ENCODE results near the gene ALS2. TPM values are rescaled to one million over a fixed set of nuclear protein-coding genes. Genes with fewer than 3 reads are reported as not detected.

The ALS2 gene
- total and polyA plus RNA-seq, 11 donors, result 12.3 to 45.1 (median 34.7) TPM

GRCh38 chr2:201707142-201707541, 73.6 kb downstream of the ALS2 start:
- Histone ChIP-seq H3K9me3 (no peaks in the 10 kb centered on the region), H3K36me3 (peaks cover 0 to 100% (median 90%) of the 10 kb centered on the region in 9 donors), H3K4me3 (no peak overlapping the region), H3K27me3 (no peaks in the 10 kb centered on the region), H3K27ac (no peak overlapping the region), H3K4me1 (no peaks in the 10 kb centered on the region)
- 91 to 100% (median 96%) methylated on average over 1 of the region's 1 CpG for WGBS, 4 donors
- DNase-seq, result no peak
- intact Hi-C loops (cut with DNase I), result no loop called here
- no peak for ATAC-seq
- no peak for TF ChIP-seq POLR2A (IDR thresholded peaks at IDR 0.05)
- no peak for TF ChIP-seq CTCF (IDR thresholded peaks at IDR 0.05)

- Histone ChIP-seq H3K27ac (no peak overlapping the region), H3K4me3 (no peak overlapping the region), H3K4me1 (peaks cover 0 to 4% (median 0%) of the 10 kb centered on the region in 12 donors), H3K36me3 (peaks cover 0 to 97% (median 90%) of the 10 kb centered on the region in 9 donors), H3K27me3 (no peaks in the 10 kb centered on the region), H3K9me3 (no peaks in the 10 kb centered on the region)
- ATAC-seq (no peak), DNase-seq (no peak)
- WGBS, 4 donors, result 81 to 87% (median 86%) methylated on average over 5 of the region's 5 CpGs
- intact Hi-C loops (cut with DNase I), result no loop called here
- TF ChIP-seq CTCF (IDR thresholded peaks at IDR 0.05), result no peak
- no peak for TF ChIP-seq POLR2A (IDR thresholded peaks at IDR 0.05)
These were observed 76.2 kb downstream of the ALS2 start for GRCh38 chr2:201704536-201704935.

GRCh38 chr2:201701646-201702045, 79.1 kb downstream of the ALS2 start:
- intact Hi-C loops (cut with DNase I), result no loop called here
- peaks cover 0 to 68% (median 61%) of the 10 kb centered on the region in 9 donors for H3K36me3 ChIP-seq
- WGBS, 4 donors, result 95 to 97% (median 96%) methylated on average over 1 of the region's 1 CpG
- H3K27me3 ChIP-seq, result no peaks in the 10 kb centered on the region
- H3K27ac ChIP-seq, result no peak overlapping the region
- peaks cover under 1 to 24% (median 13%) of the 10 kb centered on the region in 12 donors for H3K4me1 ChIP-seq
- no peak for ATAC-seq
- no peaks in the 10 kb centered on the region for H3K9me3 ChIP-seq
- H3K4me3 ChIP-seq, result no peak overlapping the region
- TF ChIP-seq CTCF (IDR thresholded peaks at IDR 0.05), result no peak
- TF ChIP-seq POLR2A (IDR thresholded peaks at IDR 0.05), result no peak
- DNase-seq, result no peak

GRCh38 chr2:201699416-201699815, 81.3 kb downstream of the ALS2 start:
- ATAC-seq (no peak), DNase-seq (no peak)
- H3K4me3 ChIP-seq, result no peak overlapping the region
- H3K36me3 ChIP-seq, result peaks cover 0 to 46% (median 41%) of the 10 kb centered on the region in 9 donors
- H3K27ac ChIP-seq, result peak overlapping the region in 2 of 12 donors; percentile 39 to 42
- 57 to 67% (median 63%) methylated on average over 1 of the region's 1 CpG for WGBS, 4 donors
- TF ChIP-seq POLR2A (IDR thresholded peaks at IDR 0.05) (no peak), CTCF (IDR thresholded peaks at IDR 0.05) (no peak)
- no peaks in the 10 kb centered on the region for H3K9me3 ChIP-seq
- no peaks in the 10 kb centered on the region for H3K27me3 ChIP-seq
- H3K4me1 ChIP-seq, result peaks cover 2 to 35% (median 16%) of the 10 kb centered on the region in 12 donors
- intact Hi-C loops (cut with DNase I), result no loop called here
